ENCODE data around the gene PSME1. TPM values are rescaled to one million over a fixed set of nuclear protein-coding genes. Genes with fewer than 3 reads are reported as not detected.

PSME1 gene
- total RNA-seq, 1 experiment from 2014 or later = 76.8 TPM

DNA sequence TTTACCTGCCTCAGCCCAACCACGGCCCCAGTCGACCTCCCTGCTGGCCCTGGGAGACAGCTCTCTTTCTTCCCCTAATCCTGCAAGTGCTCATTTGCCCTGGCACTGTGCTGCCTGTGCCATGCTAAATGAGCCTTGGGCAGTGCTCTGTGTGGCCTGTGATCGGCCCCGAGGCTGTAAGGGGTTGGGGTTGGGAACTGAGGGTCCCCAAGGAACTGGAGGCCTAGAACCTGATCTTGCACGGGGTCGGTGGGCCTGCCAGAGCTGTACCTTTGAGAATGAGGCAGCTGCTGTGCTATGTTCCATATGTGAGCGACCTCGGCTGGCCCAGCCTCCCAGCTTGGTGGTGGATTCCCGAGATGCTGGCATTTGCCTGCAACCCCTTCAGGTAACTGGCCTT, 14.1 kb downstream of the PSME1 start:
- CTCF ChIA-PET = interaction anchor here (0.7 to 4.1 kb wide), 3 partner anchors 11 to 42 kb away, joined by 3 to 19 read pairs (median 4); partner anchors contain the start of genes IPO4 and IRF9
- Mint-ChIP-seq H3K27me3 (ENCODE audit: low read depth) (no peaks in the 10 kb centered on the region), H3K36me3 (peaks cover 43% of the 10 kb centered on the region), H3K27ac (no peak overlapping the region), H3K4me3 (no peak overlapping the region), H3K9me3 (no peaks in the 10 kb centered on the region), H3K4me1 (peaks cover 21% of the 10 kb centered on the region)
- TF ChIP-seq, protein P1, sequence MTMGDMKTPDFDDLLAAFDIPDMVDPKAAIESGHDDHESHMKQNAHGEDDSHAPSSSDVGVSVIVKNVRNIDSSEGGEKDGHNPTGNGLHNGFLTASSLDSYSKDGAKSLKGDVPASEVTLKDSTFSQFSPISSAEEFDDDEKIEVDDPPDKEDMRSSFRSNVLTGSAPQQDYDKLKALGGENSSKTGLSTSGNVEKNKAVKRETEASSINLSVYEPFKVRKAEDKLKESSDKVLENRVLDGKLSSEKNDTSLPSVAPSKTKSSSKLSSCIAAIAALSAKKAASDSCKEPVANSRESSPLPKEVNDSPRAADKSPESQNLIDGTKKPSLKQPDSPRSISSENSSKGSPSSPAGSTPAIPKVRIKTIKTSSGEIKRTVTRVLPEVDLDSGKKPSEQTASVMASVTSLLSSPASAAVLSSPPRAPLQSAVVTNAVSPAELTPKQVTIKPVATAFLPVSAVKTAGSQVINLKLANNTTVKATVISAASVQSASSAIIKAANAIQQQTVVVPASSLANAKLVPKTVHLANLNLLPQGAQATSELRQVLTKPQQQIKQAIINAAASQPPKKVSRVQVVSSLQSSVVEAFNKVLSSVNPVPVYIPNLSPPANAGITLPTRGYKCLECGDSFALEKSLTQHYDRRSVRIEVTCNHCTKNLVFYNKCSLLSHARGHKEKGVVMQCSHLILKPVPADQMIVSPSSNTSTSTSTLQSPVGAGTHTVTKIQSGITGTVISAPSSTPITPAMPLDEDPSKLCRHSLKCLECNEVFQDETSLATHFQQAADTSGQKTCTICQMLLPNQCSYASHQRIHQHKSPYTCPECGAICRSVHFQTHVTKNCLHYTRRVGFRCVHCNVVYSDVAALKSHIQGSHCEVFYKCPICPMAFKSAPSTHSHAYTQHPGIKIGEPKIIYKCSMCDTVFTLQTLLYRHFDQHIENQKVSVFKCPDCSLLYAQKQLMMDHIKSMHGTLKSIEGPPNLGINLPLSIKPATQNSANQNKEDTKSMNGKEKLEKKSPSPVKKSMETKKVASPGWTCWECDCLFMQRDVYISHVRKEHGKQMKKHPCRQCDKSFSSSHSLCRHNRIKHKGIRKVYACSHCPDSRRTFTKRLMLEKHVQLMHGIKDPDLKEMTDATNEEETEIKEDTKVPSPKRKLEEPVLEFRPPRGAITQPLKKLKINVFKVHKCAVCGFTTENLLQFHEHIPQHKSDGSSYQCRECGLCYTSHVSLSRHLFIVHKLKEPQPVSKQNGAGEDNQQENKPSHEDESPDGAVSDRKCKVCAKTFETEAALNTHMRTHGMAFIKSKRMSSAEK (CRISPR knock-in tag; IDR thresholded peaks at IDR 0.05; ENCODE audit: borderline replicate concordance) = no peak
- TF ChIP-seq, protein P2, sequence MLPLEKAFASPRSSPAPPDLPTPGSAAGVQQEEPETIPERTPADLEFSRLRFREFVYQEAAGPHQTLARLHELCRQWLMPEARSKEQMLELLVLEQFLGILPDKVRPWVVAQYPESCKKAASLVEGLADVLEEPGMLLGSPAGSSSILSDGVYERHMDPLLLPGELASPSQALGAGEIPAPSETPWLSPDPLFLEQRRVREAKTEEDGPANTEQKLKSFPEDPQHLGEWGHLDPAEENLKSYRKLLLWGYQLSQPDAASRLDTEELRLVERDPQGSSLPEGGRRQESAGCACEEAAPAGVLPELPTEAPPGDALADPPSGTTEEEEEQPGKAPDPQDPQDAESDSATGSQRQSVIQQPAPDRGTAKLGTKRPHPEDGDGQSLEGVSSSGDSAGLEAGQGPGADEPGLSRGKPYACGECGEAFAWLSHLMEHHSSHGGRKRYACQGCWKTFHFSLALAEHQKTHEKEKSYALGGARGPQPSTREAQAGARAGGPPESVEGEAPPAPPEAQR (CRISPR knock-in tag; IDR thresholded peaks at IDR 0.05) = no peak
- TF ChIP-seq ZNF281 (CRISPR knock-in tag; IDR thresholded peaks at IDR 0.05) = no peak
- ATAC-seq (no peak), DNase-seq (ENCODE audit: low spot score) (no peak)
- POLR2A ChIA-PET = interaction anchor here (1.7 kb wide), 1 partner anchor 11 kb away, joined by 4 read pairs; the partner anchor contains the start of gene IRF9

GRCh38 chr14:24150567-24150966, 14.6 kb downstream of the PSME1 start:
- peaks cover 46% of the 10 kb centered on the region for H3K36me3 Mint-ChIP-seq
- H3K9me3 Mint-ChIP-seq = no peaks in the 10 kb centered on the region
- TF ChIP-seq ZNF219 (CRISPR knock-in tag; IDR thresholded peaks at IDR 0.05; ENCODE audit: borderline replicate concordance) (no peak), E2F5 (CRISPR knock-in tag; IDR thresholded peaks at IDR 0.05) (no peak), ZNF416 (CRISPR knock-in tag; IDR thresholded peaks at IDR 0.05) (no peak)
- H3K27ac Mint-ChIP-seq = no peak overlapping the region
- ATAC-seq = no peak
- ChIA-PET POLR2A (interaction anchor here (0.7 to 1.7 kb wide), 2 partner anchors 10 to 36 kb away, joined by 3 to 4 read pairs; partner anchors contain the start of genes DCAF11, IRF9 and NRL), CTCF (interaction anchor here (0.7 to 4.1 kb wide), 4 partner anchors 10 to 158 kb away, joined by 3 to 19 read pairs (median 4); partner anchors contain the start of genes CIDEB, IPO4 and IRF9)
- H3K4me1 Mint-ChIP-seq = peaks cover 18% of the 10 kb centered on the region
- no peak for DNase-seq (ENCODE audit: low spot score)
- no peak overlapping the region for H3K4me3 Mint-ChIP-seq
- H3K27me3 Mint-ChIP-seq (ENCODE audit: low read depth) = no peaks in the 10 kb centered on the region

GRCh38 chr14:24150993-24151392, 15.0 kb downstream of the PSME1 start:
- ChIA-PET CTCF (interaction anchor here (0.7 to 4.1 kb wide), 5 partner anchors 10 to 157 kb away, joined by 3 to 19 read pairs (median 4); partner anchors contain the start of genes CIDEB, IPO4 and IRF9), POLR2A (interaction anchor here (0.7 to 1.7 kb wide), 4 partner anchors 10 to 41 kb away, joined by 3 to 4 read pairs (median 3); partner anchors contain the start of genes DCAF11, EMC9, IRF9 and NRL)
- Mint-ChIP-seq H3K36me3 (peaks cover 51% of the 10 kb centered on the region), H3K27me3 (ENCODE audit: low read depth) (no peaks in the 10 kb centered on the region), H3K4me3 (no peak overlapping the region), H3K9me3 (no peaks in the 10 kb centered on the region), H3K4me1 (peaks cover 13% of the 10 kb centered on the region), H3K27ac (no peak overlapping the region)
- DNase-seq (ENCODE audit: low spot score) (no peak), ATAC-seq (no peak)
- TF ChIP-seq, protein P1 (CRISPR knock-in tag; IDR thresholded peaks at IDR 0.05; ENCODE audit: borderline replicate concordance) = no peak
- TF ChIP-seq KAT7 (CRISPR knock-in tag; IDR thresholded peaks at IDR 0.05; ENCODE audit: borderline replicate concordance) (no peak), SOX15 (CRISPR knock-in tag; IDR thresholded peaks at IDR 0.05) (no peak), ZMAT4 (CRISPR knock-in tag; IDR thresholded peaks at IDR 0.05) (no peak), SP1 (CRISPR knock-in tag; conservative IDR thresholded peaks at IDR 0.05) (no peak), ESRRA (CRISPR knock-in tag; IDR thresholded peaks at IDR 0.05; ENCODE audit: borderline replicate concordance) (no peak)
- TF ChIP-seq, protein P3, sequence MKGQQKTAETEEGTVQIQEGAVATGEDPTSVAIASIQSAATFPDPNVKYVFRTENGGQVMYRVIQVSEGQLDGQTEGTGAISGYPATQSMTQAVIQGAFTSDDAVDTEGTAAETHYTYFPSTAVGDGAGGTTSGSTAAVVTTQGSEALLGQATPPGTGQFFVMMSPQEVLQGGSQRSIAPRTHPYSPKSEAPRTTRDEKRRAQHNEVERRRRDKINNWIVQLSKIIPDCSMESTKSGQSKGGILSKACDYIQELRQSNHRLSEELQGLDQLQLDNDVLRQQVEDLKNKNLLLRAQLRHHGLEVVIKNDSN (CRISPR knock-in tag; IDR thresholded peaks at IDR 0.05) = no peak
- TF ChIP-seq, protein P4, sequence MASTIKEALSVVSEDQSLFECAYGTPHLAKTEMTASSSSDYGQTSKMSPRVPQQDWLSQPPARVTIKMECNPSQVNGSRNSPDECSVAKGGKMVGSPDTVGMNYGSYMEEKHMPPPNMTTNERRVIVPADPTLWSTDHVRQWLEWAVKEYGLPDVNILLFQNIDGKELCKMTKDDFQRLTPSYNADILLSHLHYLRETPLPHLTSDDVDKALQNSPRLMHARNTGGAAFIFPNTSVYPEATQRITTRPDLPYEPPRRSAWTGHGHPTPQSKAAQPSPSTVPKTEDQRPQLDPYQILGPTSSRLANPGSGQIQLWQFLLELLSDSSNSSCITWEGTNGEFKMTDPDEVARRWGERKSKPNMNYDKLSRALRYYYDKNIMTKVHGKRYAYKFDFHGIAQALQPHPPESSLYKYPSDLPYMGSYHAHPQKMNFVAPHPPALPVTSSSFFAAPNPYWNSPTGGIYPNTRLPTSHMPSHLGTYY (CRISPR knock-in tag; IDR thresholded peaks at IDR 0.05) = no peak

All from WTC11 (cell line).